HFFc6 (cell line): ENCODE data around the gene CADM1. TPM values are rescaled to one million over a fixed set of nuclear protein-coding genes. Genes with fewer than 3 reads are reported as not detected.

Source experiments
- DNase-seq: peaks from one replicate; pipeline ENCODE4 v3.0.0-alpha.2; 2018
- H3K27ac Mint-ChIP-seq: 2 replicates; pipeline ENCODE4 v1.8.0; 2020; ENCODE audit warnings: mild to moderate bottlenecking, mixed read lengths
- H3K27me3 Mint-ChIP-seq: 2 replicates; pipeline ENCODE4 v1.8.0; 2021; ENCODE audit warnings: mild to moderate bottlenecking, moderate library complexity, mixed read lengths; ENCODE audit not compliant: insufficient read depth
- H3K36me3 Mint-ChIP-seq: 2 replicates; pipeline ENCODE4 v1.8.0; 2021; ENCODE audit warnings: low read depth, mixed read lengths
- H3K4me1 Mint-ChIP-seq: 2 replicates; pipeline ENCODE4 v1.8.0; 2020; ENCODE audit warnings: low read depth, mixed read lengths
- H3K4me3 Mint-ChIP-seq: 2 replicates; pipeline ENCODE4 v1.8.0; 2020; ENCODE audit warnings: mild to moderate bottlenecking, moderate library complexity, mixed read lengths
- H3K9me3 Mint-ChIP-seq: 2 replicates; pipeline ENCODE4 v1.8.0; 2020; ENCODE audit warnings: mild to moderate bottlenecking, mixed read lengths
- CTCF ChIP-seq: fragments of 200-600 bp; sonication (generic); IDR thresholded peaks from 2 replicates; pipeline ENCODE4 v1.5.0; 2021; ENCODE audit warnings: antibody characterized with exemption, mild to moderate bottlenecking
- total RNA-seq, 6 experiments: library from RNA; stranded (reverse); fragmentation: NEBNext Ultra II Directional; extraction: Animal tissue kit (Norgen Biotek cat#: 25700); gene quantifications; 2 replicates in 1 of 6; 3 replicates in 5 of 6; pipeline ENCODE4 v1.2.3, GENCODE V29; 2021

The CADM1 gene
- total RNA-seq, 6 experiments from 2014 or later = not detected

GRCh38 chr11:115515647-115516395, 11.6 kb upstream of the CADM1 start:
- H3K4me3 Mint-ChIP-seq = no peak overlapping the region
- TF ChIP-seq CTCF = no peak
- H3K27ac Mint-ChIP-seq = no peak overlapping the region
- no peaks in the 10 kb centered on the region for H3K4me1 Mint-ChIP-seq
- DNase-seq = no peak
- no peaks in the 10 kb centered on the region for H3K36me3 Mint-ChIP-seq
- H3K9me3 Mint-ChIP-seq = peaks cover 38% of the 10 kb centered on the region
- no peaks in the 10 kb centered on the region; the same call in none of the 2 replicates for H3K27me3 Mint-ChIP-seq

GRCh38 chr11:115506954-115507675, 2.9 kb upstream of the CADM1 start:
- Mint-ChIP-seq H3K9me3 (peaks cover 7% of the 10 kb centered on the region), H3K27me3 (no peaks in the 10 kb centered on the region; the same call in 1 of the 2 replicates), H3K4me1 (no peaks in the 10 kb centered on the region), H3K27ac (no peak overlapping the region), H3K36me3 (no peaks in the 10 kb centered on the region), H3K4me3 (no peak overlapping the region)
- DNase-seq = no peak
- TF ChIP-seq CTCF = no peak

- Mint-ChIP-seq H3K27ac (no peak overlapping the region), H3K36me3 (no peaks in the 10 kb centered on the region), H3K27me3 (peaks cover under 1% of the 10 kb centered on the region; the same call in 1 of the 2 replicates), H3K4me1 (no peaks in the 10 kb centered on the region), H3K4me3 (no peak overlapping the region), H3K9me3 (peaks cover 5% of the 10 kb centered on the region)
- no peak for TF ChIP-seq CTCF
- DNase-seq = no peak
These were observed 960 bp upstream of the CADM1 start for GRCh38 chr11:115505175-115505574.

GRCh38 chr11:115503886-115504275, 334 bp downstream of the CADM1 start:
- no peaks in the 10 kb centered on the region for H3K4me1 Mint-ChIP-seq
- no peak overlapping the region for H3K4me3 Mint-ChIP-seq
- peaks cover 1% of the 10 kb centered on the region; the same call in 1 of the 2 replicates for H3K27me3 Mint-ChIP-seq
- no peak overlapping the region for H3K27ac Mint-ChIP-seq
- DNase-seq = no peak
- TF ChIP-seq CTCF = no peak
- H3K36me3 Mint-ChIP-seq = no peaks in the 10 kb centered on the region
- no peaks in the 10 kb centered on the region for H3K9me3 Mint-ChIP-seq

GRCh38 chr11:115503083-115503885, 931 bp downstream of the CADM1 start:
- Mint-ChIP-seq H3K36me3 (no peaks in the 10 kb centered on the region), H3K4me1 (no peaks in the 10 kb centered on the region), H3K27me3 (peaks cover 1% of the 10 kb centered on the region; the same call in 1 of the 2 replicates), H3K4me3 (no peak overlapping the region), H3K9me3 (peaks cover 4% of the 10 kb centered on the region), H3K27ac (no peak overlapping the region)
- no peak for TF ChIP-seq CTCF
- DNase-seq = no peak
